Smooth muscle cell (in vitro differentiated cells): ENCODE data around the gene S1PR3. TPM values are rescaled to one million over a fixed set of nuclear protein-coding genes. Genes with fewer than 3 reads are reported as not detected.

Source experiments
- DNase-seq: peaks from one replicate; lab custom pipeline; 2025; ENCODE audit not compliant: unreplicated experiment; lab: John Stamatoyannopoulos, UW
- H2AFZ ChIP-seq: fragments of 200-600 bp; sonication (generic); 2 replicates; pipeline ENCODE4 v1.6.0; 2016; ENCODE audit warnings: antibody characterized with exemption, low read depth, mild to moderate bottlenecking
- H3F3A ChIP-seq: fragments of 200-600 bp; sonication (generic); 2 replicates; pipeline ENCODE4 v1.6.0; 2017; ENCODE audit warnings: antibody characterized with exemption, low read depth
- H3K27ac ChIP-seq: fragments of 200-600 bp; sonication (generic); 2 replicates; pipeline ENCODE4 v1.5.1; 2016; ENCODE audit warnings: low read depth, mild to moderate bottlenecking
- H3K27me3 ChIP-seq: fragments of 200-600 bp; sonication (generic); 2 replicates; pipeline ENCODE4 v1.6.1; 2016; ENCODE audit warnings: low read depth, mild to moderate bottlenecking
- H3K36me3 ChIP-seq: fragments of 200-600 bp; sonication (generic); 2 replicates; pipeline ENCODE4 v1.5.1; 2016; ENCODE audit warnings: low read depth
- H3K4me1 ChIP-seq: fragments of 200-600 bp; sonication (generic); 2 replicates; pipeline ENCODE4 v1.5.1; 2016; ENCODE audit warnings: low read depth
- H3K4me2 ChIP-seq: fragments of 200-600 bp; sonication (generic); 2 replicates; pipeline ENCODE4 v1.6.0; 2016; ENCODE audit warnings: mild to moderate bottlenecking
- H3K4me3 ChIP-seq: fragments of 200-600 bp; sonication (generic); 2 replicates; pipeline ENCODE4 v1.5.1; 2016; ENCODE audit warnings: mild to moderate bottlenecking
- H3K79me2 ChIP-seq: fragments of 200-600 bp; sonication (generic); 2 replicates; pipeline ENCODE4 v1.6.0; 2016; ENCODE audit warnings: low read depth, mild to moderate bottlenecking
- H3K9ac ChIP-seq: fragments of 200-600 bp; sonication (generic); 2 replicates; pipeline ENCODE4 v1.6.0; 2016; ENCODE audit warnings: low read depth
- H3K9me3 ChIP-seq: fragments of 200-600 bp; sonication (generic); replicated peaks from 2 replicates; pipeline ENCODE4 v1.5.1; 2016; ENCODE audit warnings: low read depth
- H4K20me1 ChIP-seq: fragments of 200-600 bp; sonication (generic); 2 replicates; pipeline ENCODE4 v1.6.0; 2016; ENCODE audit warnings: low read depth
- CTCF ChIP-seq: fragments of 200-600 bp; sonication (generic); IDR thresholded peaks from 2 replicates; pipeline ENCODE4 v1.5.1; 2017; ENCODE audit warnings: borderline replicate concordance, mild to moderate bottlenecking, antibody characterized with exemption; ENCODE audit not compliant: insufficient read depth, poor library complexity, severe bottlenecking
- WGBS: methylation state at CpG from one replicate; pipeline ENCODE4 v1.1.7; 2016; ENCODE audit warnings: low lambda C conversion rate; 5-methylcytosine and 5-hydroxymethylcytosine counted together
- polyA plus RNA-seq: library from polyadenylated mRNA; unstranded; fragments of >200 nt; fragmentation: Nextera tagmentation; extraction: Ambion mirVana; gene quantifications from 2 replicates; pipeline ENCODE4 v1.2.1, GENCODE V29; 2016
- total RNA-seq: library from RNA; depleted of rRNA; stranded (reverse); fragments of >200 nt; gene quantifications from 2 replicates; pipeline ENCODE4 v1.2.3, GENCODE V29; 2014

The S1PR3 gene
- total and polyA plus RNA-seq, 2 experiments from 2014 or later, result 184 to 246 TPM

- no peak overlapping the region for H3K9ac ChIP-seq
- H3K9me3 ChIP-seq, result no peaks in the 10 kb centered on the region
- H3F3A ChIP-seq, result no peaks in the 10 kb centered on the region
- H3K4me1 ChIP-seq, result no peaks in the 10 kb centered on the region
- no peak overlapping the region for H2AFZ ChIP-seq
- H3K36me3 ChIP-seq, result no peaks in the 10 kb centered on the region
- DNase-seq, result no peak
- no peaks in the 10 kb centered on the region for H4K20me1 ChIP-seq
- 39% methylated on average over 8 of the region's 8 CpGs for WGBS
- no peak overlapping the region for H3K4me3 ChIP-seq
- H3K79me2 ChIP-seq, result no peaks in the 10 kb centered on the region
- H3K27me3 ChIP-seq, result no peaks in the 10 kb centered on the region
- peak overlapping the region; percentile 2 for H3K4me2 ChIP-seq
- no peak overlapping the region for H3K27ac ChIP-seq
- TF ChIP-seq CTCF, result no peak
Observed at GRCh38 chr9:89036383-89036782, 45.1 kb downstream of the S1PR3 start.

- Histone ChIP-seq H3K79me2 (no peaks in the 10 kb centered on the region), H3K9me3 (no peaks in the 10 kb centered on the region), H3K27ac (no peak overlapping the region), H4K20me1 (no peaks in the 10 kb centered on the region), H3K4me1 (no peaks in the 10 kb centered on the region), H3K4me2 (peak overlapping the region; percentile 2), H3K9ac (no peak overlapping the region), H3K36me3 (no peaks in the 10 kb centered on the region), H3F3A (no peaks in the 10 kb centered on the region), H2AFZ (no peak overlapping the region), H3K4me3 (no peak overlapping the region), H3K27me3 (no peaks in the 10 kb centered on the region)
- TF ChIP-seq CTCF, result no peak
- WGBS, result 92% methylated on average over 3 of the region's 3 CpGs
- DNase-seq, result no peak
Observed at GRCh38 chr9:89036891-89037290, 45.6 kb downstream of the S1PR3 start.

- H3K9me3 ChIP-seq, result no peaks in the 10 kb centered on the region
- DNase-seq, result no peak
- H3K79me2 ChIP-seq, result no peaks in the 10 kb centered on the region
- no peak for TF ChIP-seq CTCF
- H2AFZ ChIP-seq, result no peak overlapping the region
- peak overlapping the region; percentile 2 for H3K4me2 ChIP-seq
- no peaks in the 10 kb centered on the region for H4K20me1 ChIP-seq
- no peaks in the 10 kb centered on the region for H3F3A ChIP-seq
- 20% methylated on average over 4 of the region's 4 CpGs for WGBS
- no peaks in the 10 kb centered on the region for H3K36me3 ChIP-seq
- H3K27ac ChIP-seq, result peak overlapping the region; percentile 1
- H3K4me1 ChIP-seq, result no peaks in the 10 kb centered on the region
- H3K9ac ChIP-seq, result no peak overlapping the region
- no peaks in the 10 kb centered on the region for H3K27me3 ChIP-seq
- H3K4me3 ChIP-seq, result no peak overlapping the region
Observed at GRCh38 chr9:89037346-89037745, 46.1 kb downstream of the S1PR3 start.

GRCh38 chr9:89037891-89038290 is 46.6 kb downstream of the S1PR3 start:
- DNase-seq, result no peak
- Histone ChIP-seq H3K27me3 (no peaks in the 10 kb centered on the region), H3F3A (no peaks in the 10 kb centered on the region), H3K79me2 (no peaks in the 10 kb centered on the region), H3K9ac (no peak overlapping the region), H3K4me2 (peak overlapping the region; percentile 2), H3K27ac (peak overlapping the region; percentile 1), H4K20me1 (no peaks in the 10 kb centered on the region), H3K4me1 (no peaks in the 10 kb centered on the region), H3K9me3 (no peaks in the 10 kb centered on the region), H3K4me3 (no peak overlapping the region), H3K36me3 (no peaks in the 10 kb centered on the region), H2AFZ (no peak overlapping the region)
- no peak for TF ChIP-seq CTCF
- 91% methylated on average over 9 of the region's 9 CpGs for WGBS
